ENCODE data around the gene RIMBP2. TPM values are rescaled to one million over a fixed set of nuclear protein-coding genes. Genes with fewer than 3 reads are reported as not detected.

The RIMBP2 gene
- total and polyA plus RNA-seq, 2 donors (not counting 1 experiment from before 2014, with no cell fraction given) = 0.17 TPM; not detected in 1

- H3K9me3 ChIP-seq (ENCODE audit: control insufficient read depth, insufficient read depth, low read depth, low read length) = no peaks in the 10 kb centered on the region
- H3K79me2 ChIP-seq (ENCODE audit: control insufficient read depth, insufficient read depth, low read length) = no peaks in the 10 kb centered on the region
- no peaks in the 10 kb centered on the region for H3K4me1 ChIP-seq (ENCODE audit: control insufficient read depth, extremely low read depth, insufficient read depth, low read length)
- DNase-seq (ENCODE audit: low read depth in 2 of 2) = no peak
- TF ChIP-seq EZH2 (IDR thresholded peaks at IDR 0.05; ENCODE audit: low read length, missing control alignments) (no peak), CTCF (conservative IDR thresholded peaks at IDR 0.05 in 1 of 2, IDR thresholded peaks at IDR 0.05 in 1 of 2; ENCODE audit: low read depth in 1 of 2, low read length in 2 of 2) (no peak)
- H3K4me3 ChIP-seq (replicated peaks in 1 of 4; ENCODE audit: control extremely low read depth in 1 of 4, insufficient read depth in 1 of 4, low read depth in 3 of 4, low read length in 4 of 4) = no peak overlapping the region
- no peaks in the 10 kb centered on the region for H4K20me1 ChIP-seq (ENCODE audit: control insufficient read depth, extremely low read depth, insufficient read depth, low read length)
- H3K27me3 ChIP-seq (ENCODE audit: control insufficient read depth, insufficient read depth, low read length) = no peaks in the 10 kb centered on the region
- no peak overlapping the region for H3K27ac ChIP-seq (ENCODE audit: insufficient read depth, low read length)
- H3K9ac ChIP-seq (ENCODE audit: insufficient read depth, low read length) = no peak overlapping the region
- no peak overlapping the region for H2AFZ ChIP-seq (ENCODE audit: low read length)
- no peaks in the 10 kb centered on the region for H3K36me3 ChIP-seq (ENCODE audit: control insufficient read depth, insufficient read depth, low read length)
- no peak overlapping the region for H3K4me2 ChIP-seq (ENCODE audit: extremely low read depth, insufficient read depth, low read length)
These were observed 148.1 kb downstream of the RIMBP2 start for GRCh38 chr12:130568041-130568440.

- DNase-seq (ENCODE audit: low read depth in 2 of 2) = no peak
- Histone ChIP-seq H3K4me1 (ENCODE audit: control insufficient read depth, extremely low read depth, insufficient read depth, low read length) (no peaks in the 10 kb centered on the region), H3K9ac (ENCODE audit: insufficient read depth, low read length) (no peak overlapping the region), H3K27me3 (ENCODE audit: control insufficient read depth, insufficient read depth, low read length) (no peaks in the 10 kb centered on the region), H3K4me3 (replicated peaks in 1 of 4; ENCODE audit: control extremely low read depth in 1 of 4, insufficient read depth in 1 of 4, low read depth in 3 of 4, low read length in 4 of 4) (no peak overlapping the region), H3K79me2 (ENCODE audit: control insufficient read depth, insufficient read depth, low read length) (no peaks in the 10 kb centered on the region), H2AFZ (ENCODE audit: low read length) (no peak overlapping the region), H3K36me3 (ENCODE audit: control insufficient read depth, insufficient read depth, low read length) (no peaks in the 10 kb centered on the region), H4K20me1 (ENCODE audit: control insufficient read depth, extremely low read depth, insufficient read depth, low read length) (no peaks in the 10 kb centered on the region), H3K27ac (ENCODE audit: insufficient read depth, low read length) (no peak overlapping the region), H3K9me3 (ENCODE audit: control insufficient read depth, insufficient read depth, low read depth, low read length) (no peaks in the 10 kb centered on the region), H3K4me2 (ENCODE audit: extremely low read depth, insufficient read depth, low read length) (no peak overlapping the region)
- TF ChIP-seq CTCF (conservative IDR thresholded peaks at IDR 0.05 in 1 of 2, IDR thresholded peaks at IDR 0.05 in 1 of 2; ENCODE audit: low read depth in 1 of 2, low read length in 2 of 2) = no peak
- no peak for TF ChIP-seq EZH2 (IDR thresholded peaks at IDR 0.05; ENCODE audit: low read length, missing control alignments)
These were observed 149.5 kb downstream of the RIMBP2 start for GRCh38 chr12:130566446-130567155.

GRCh38 chr12:130565189-130565588 lies 150.9 kb downstream of the RIMBP2 start:
- no peak for DNase-seq (ENCODE audit: low read depth in 2 of 2)
- no peak for TF ChIP-seq EZH2 (IDR thresholded peaks at IDR 0.05; ENCODE audit: low read length, missing control alignments)
- TF ChIP-seq CTCF (conservative IDR thresholded peaks at IDR 0.05 in 1 of 2, IDR thresholded peaks at IDR 0.05 in 1 of 2; ENCODE audit: low read depth in 1 of 2, low read length in 2 of 2) = no peak
- Histone ChIP-seq H3K36me3 (ENCODE audit: control insufficient read depth, insufficient read depth, low read length) (no peaks in the 10 kb centered on the region), H3K4me3 (replicated peaks in 1 of 4; ENCODE audit: control extremely low read depth in 1 of 4, insufficient read depth in 1 of 4, low read depth in 3 of 4, low read length in 4 of 4) (no peak overlapping the region), H3K9ac (ENCODE audit: insufficient read depth, low read length) (no peak overlapping the region), H4K20me1 (ENCODE audit: control insufficient read depth, extremely low read depth, insufficient read depth, low read length) (no peaks in the 10 kb centered on the region), H3K9me3 (ENCODE audit: control insufficient read depth, insufficient read depth, low read depth, low read length) (no peaks in the 10 kb centered on the region), H3K4me2 (ENCODE audit: extremely low read depth, insufficient read depth, low read length) (no peak overlapping the region), H3K79me2 (ENCODE audit: control insufficient read depth, insufficient read depth, low read length) (no peaks in the 10 kb centered on the region), H3K27me3 (ENCODE audit: control insufficient read depth, insufficient read depth, low read length) (no peaks in the 10 kb centered on the region), H3K27ac (ENCODE audit: insufficient read depth, low read length) (no peak overlapping the region), H2AFZ (ENCODE audit: low read length) (no peak overlapping the region), H3K4me1 (ENCODE audit: control insufficient read depth, extremely low read depth, insufficient read depth, low read length) (no peaks in the 10 kb centered on the region)

Measured in fibroblast of lung (primary cell).